Cortex of kidney (tissue), 1 donor: Measurements from ENCODE around the gene PHF13.

ENCODE experiments used
- DNase-seq: peaks from one replicate; lab custom pipeline; 2025; lab: John Stamatoyannopoulos, UW

The PHF13 gene

GRCh38 chr1:6613361-6614018 is at the start of gene PHF13:
PHF13 (plus strand) TSS chr1:6613731; CDS start chr1:6614067, 336 bp downstream.
- DNase-seq: peak; percentile 91

- no peak for DNase-seq
Measured at GRCh38 chr1:6569033-6569432, 44.5 kb upstream of the PHF13 start.

GRCh38 chr1:6570100-6570499 is 43.4 kb upstream of the PHF13 start:
- no peak for DNase-seq

- no peak for DNase-seq
Measured at GRCh38 chr1:6570987-6571386, 42.5 kb upstream of the PHF13 start.

- DNase-seq: no peak
Measured at GRCh38 chr1:6572653-6573383, 40.7 kb upstream of the PHF13 start.

GRCh38 chr1:6574025-6574620 is 39.4 kb upstream of the PHF13 start:
- DNase-seq: no peak

- no peak for DNase-seq
Measured at GRCh38 chr1:6574818-6575217, 38.7 kb upstream of the PHF13 start.

- no peak for DNase-seq
Measured at GRCh38 chr1:6577831-6578525, 35.6 kb upstream of the PHF13 start.

- no peak for DNase-seq
Measured at GRCh38 chr1:6578624-6579373, 34.7 kb upstream of the PHF13 start.

GRCh38 chr1:6579374-6580118 is 34.0 kb upstream of the PHF13 start, which contains the start of gene ZBTB48:
ZBTB48 (plus strand) TSS chr1:6579994; CDS start chr1:6580610, 616 bp downstream.
- peak; percentile 69 for DNase-seq

GRCh38 chr1:6580119-6580592 is 33.4 kb upstream of the PHF13 start:
- DNase-seq: no peak

GRCh38 chr1:6580593-6581409 is 32.7 kb upstream of the PHF13 start:
- DNase-seq: no peak

- no peak for DNase-seq
Measured at GRCh38 chr1:6581561-6582305, 31.8 kb upstream of the PHF13 start.

- DNase-seq: no peak
Measured at GRCh38 chr1:6582370-6582769, 31.2 kb upstream of the PHF13 start.

GRCh38 chr1:6584126-6585080 is 29.1 kb upstream of the PHF13 start:
- no peak for DNase-seq

GRCh38 chr1:6585081-6585722 is 28.3 kb upstream of the PHF13 start:
- no peak for DNase-seq

- no peak for DNase-seq
Measured at GRCh38 chr1:6585841-6586240, 27.7 kb upstream of the PHF13 start.

GRCh38 chr1:6586404-6586816 is 27.1 kb upstream of the PHF13 start:
- no peak for DNase-seq
